ENCODE measurements around the gene METTL16.
"Not testable (repeated sequence)": the region's sequence is repeated elsewhere in the genome, so short reads cannot be mapped to it uniquely, and the experiment has no call there.

The METTL16 gene

DNA sequence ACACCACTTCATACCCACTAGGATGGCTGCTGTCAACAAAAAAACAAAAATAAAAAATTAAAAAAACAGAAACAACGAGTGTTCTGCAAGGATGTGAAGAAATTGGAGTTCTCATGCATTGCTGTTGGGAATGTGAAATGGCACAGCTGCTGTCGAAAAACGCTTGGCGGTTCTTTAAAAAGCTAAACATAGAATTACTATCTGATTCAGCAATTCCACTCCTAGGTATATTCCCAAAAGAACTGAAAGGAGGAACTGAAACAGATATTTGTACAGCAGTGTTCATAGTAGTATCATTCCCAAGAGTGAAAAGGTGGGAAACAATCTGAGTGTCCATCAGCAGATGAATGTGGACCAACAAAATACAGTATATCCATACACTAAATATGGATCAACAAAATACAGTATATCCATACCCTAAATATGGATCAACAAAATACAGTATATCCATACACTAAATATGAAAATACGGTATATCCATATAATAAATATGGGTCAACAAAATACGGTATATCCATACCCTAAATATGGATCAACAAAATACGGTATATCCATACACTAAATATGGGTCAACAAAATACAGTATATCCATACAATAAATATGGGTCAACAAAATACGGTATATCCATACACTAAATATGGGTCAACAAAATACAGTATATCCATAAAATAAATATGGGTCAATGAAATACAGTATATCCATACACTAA is 8.7 kb downstream of the METTL16 start:
- no peak for FAIRE-seq

- FAIRE-seq = no peak
Measured at GRCh38 chr17:2500446-2500845, 11.2 kb downstream of the METTL16 start.

DNA sequence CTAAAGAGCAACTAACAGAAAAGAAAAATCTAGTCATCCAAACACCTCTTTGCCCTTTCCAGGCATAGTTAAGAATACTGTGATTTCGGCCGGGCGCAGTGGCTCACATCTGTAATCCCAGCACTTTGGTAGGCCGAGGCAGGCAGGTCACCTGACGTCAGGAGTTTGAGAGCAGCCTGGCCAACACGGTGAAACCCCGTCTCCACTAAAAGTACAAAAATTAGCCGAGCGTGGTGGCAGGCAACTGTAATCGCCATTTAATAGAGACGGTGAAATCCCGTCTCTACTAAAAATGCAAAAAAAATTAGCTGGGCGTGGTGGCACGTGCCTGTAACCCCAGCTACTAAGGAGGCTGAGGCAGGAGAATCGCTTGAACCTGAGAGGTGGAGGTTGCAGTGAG is 22.4 kb downstream of the METTL16 start:
- not testable (repeated sequence) for FAIRE-seq

DNA sequence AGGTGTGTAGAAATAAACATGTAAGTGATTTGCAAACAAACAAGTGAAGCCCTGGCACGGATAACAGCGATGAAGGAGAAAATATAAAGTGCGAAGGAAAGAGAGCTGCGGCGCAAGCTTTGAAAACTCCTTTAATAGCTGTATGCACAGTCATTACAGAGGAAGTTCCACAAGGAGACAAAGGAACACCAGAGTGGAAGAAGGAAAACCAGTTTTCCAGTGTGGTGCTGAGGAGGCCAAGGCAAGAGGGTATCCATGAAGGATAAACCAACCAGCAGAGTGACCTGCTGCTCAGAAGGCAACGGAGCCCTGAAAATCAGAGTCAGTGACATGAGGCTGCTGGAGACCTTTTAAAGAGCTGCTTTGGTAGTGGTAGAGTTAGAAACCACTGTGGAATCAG is 24.4 kb downstream of the METTL16 start:
- no peak for FAIRE-seq

- not testable (repeated sequence) for FAIRE-seq
Measured at GRCh38 chr17:2486709-2487108, 25.0 kb downstream of the METTL16 start.

GRCh38 chr17:2485970-2486369 is 25.7 kb downstream of the METTL16 start:
- FAIRE-seq = no peak

GRCh38 chr17:2485543-2485942 is 26.1 kb downstream of the METTL16 start:
- no peak for FAIRE-seq

DNA sequence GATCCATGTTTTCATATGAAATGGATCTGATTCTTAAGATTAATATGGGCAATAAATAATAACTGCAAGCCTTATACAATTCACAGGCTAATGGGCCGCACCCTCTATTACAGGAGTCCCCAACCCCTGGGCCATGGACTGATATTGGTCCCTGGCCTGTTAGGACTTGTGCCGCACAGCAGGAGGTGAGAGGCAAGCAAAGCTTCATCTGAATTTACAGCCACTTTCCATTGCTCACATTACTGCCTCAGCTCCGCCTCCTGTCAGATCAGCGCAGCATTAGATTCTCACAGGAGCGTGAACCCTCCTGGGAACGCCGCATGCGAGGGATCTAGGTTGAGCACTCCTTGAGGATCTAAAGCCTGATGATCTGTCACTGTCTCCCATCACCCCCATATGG is 26.8 kb downstream of the METTL16 start:
- no peak for FAIRE-seq

GRCh38 chr17:2483084-2483483 is 28.6 kb downstream of the METTL16 start:
- no peak for FAIRE-seq

DNA sequence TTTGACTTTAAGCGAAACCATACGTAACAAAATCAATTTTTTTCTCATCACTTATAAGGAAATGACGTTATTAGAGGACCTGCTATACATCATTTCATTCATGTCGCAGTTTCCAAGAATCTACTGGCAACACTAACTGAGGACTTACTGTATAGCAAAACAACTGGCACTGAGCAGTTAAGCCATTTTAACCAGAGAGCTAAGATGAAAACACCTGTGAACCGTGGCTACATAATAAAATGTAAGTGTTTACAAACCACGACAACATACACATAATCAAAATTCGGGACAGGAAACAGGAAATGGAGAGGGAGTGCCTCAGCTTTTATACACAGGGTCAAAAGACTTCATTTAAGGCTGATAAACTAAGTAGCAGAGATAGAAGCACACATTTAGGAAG is 29.5 kb downstream of the METTL16 start:
- no peak for FAIRE-seq

DNA sequence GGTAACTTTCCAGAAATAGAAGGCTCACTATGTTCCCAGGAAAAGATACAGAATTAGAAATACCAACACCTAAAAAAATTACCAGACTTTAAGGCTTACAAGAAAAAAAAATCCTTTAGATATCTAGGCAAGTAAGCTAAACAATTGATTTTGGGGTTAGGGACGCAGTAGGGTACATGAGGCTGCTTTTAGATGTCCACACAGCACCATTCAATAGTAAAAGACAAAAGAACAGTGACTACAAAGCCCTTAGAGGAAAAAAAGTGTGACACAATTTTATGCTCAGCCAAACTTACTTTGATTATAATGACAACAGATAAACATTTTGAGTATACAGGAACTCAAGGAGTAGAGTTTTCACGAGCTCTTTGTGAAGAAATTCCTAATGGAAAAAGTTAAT is 29.9 kb downstream of the METTL16 start:
- FAIRE-seq = no peak

DNA sequence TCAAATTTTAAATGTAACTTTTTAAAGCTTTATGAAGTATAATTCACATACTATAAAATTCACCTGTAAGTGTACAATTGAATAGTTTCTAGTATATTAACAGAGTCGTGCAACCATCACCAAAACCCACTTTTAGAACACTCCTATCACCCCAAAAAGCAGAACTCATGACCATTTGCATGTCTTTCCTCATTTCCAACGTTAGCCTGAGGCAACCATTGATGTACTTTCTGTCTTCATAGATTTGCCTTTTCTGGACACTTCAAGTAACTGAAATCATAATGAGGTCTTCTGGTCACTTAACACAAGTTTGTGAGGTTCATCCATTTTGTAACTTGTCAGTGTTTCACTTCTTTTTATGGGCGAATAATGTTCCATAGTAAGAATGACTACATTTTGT is 33.2 kb downstream of the METTL16 start:
- FAIRE-seq = no peak

- no peak for FAIRE-seq
Measured at GRCh38 chr17:2475056-2475455, 36.6 kb downstream of the METTL16 start.

- FAIRE-seq = no peak
Measured at GRCh38 chr17:2474371-2474770, 37.3 kb downstream of the METTL16 start.

- no peak for FAIRE-seq
Measured at GRCh38 chr17:2468270-2468669, 43.4 kb downstream of the METTL16 start.

- FAIRE-seq = no peak
Measured at GRCh38 chr17:2466931-2467330, 44.8 kb downstream of the METTL16 start.

GRCh38 chr17:2462481-2462880 is 49.2 kb downstream of the METTL16 start:
- FAIRE-seq = no peak

- FAIRE-seq = no peak
Measured at GRCh38 chr17:2459917-2460271, 51.8 kb downstream of the METTL16 start.

DNA sequence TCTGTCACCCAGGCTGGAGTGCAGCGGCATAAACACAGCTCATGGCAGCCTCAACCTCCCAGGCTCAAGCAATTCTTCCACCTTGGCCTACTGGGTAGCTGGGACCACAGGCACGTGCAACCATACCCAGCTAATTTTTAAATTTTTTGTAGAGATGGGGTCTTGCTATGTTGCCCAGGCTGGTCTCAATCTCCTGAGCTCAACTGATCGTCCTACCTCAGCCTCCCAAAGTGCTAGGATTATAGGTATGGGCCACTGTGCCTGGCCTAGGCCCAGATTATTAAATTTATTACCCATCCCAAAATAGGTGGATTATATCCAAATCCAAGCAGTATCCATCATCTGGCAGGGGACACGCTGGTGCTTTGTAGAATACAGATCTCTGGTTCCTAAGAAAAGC is 53.8 kb downstream of the METTL16 start:
- no peak for FAIRE-seq

GRCh38 chr17:2456475-2456874 is 55.2 kb downstream of the METTL16 start:
- FAIRE-seq = no peak

- FAIRE-seq = no peak
Measured at GRCh38 chr17:2455956-2456355, 55.7 kb downstream of the METTL16 start.

DNA sequence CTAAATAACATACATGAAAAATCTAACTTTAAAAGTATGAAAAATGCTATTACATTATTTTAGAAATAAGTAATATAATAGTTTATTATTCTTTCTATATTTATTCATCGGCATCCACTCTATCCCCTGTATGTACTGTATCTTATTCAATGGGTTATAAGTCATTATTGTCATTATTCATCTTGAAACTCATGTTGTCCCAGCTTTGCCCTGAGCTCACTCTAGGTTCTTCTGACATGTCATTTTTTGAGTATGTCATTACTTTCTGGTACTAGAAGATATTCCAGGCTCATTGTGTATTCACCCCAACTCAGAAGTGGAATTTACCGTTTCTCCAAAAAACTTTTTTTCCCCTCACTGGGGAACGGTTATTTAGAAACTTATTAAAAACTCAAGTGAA is 57.8 kb downstream of the METTL16 start:
- no peak for FAIRE-seq

- FAIRE-seq = no peak
Measured at GRCh38 chr17:2453325-2453724, 58.4 kb downstream of the METTL16 start.

DNA sequence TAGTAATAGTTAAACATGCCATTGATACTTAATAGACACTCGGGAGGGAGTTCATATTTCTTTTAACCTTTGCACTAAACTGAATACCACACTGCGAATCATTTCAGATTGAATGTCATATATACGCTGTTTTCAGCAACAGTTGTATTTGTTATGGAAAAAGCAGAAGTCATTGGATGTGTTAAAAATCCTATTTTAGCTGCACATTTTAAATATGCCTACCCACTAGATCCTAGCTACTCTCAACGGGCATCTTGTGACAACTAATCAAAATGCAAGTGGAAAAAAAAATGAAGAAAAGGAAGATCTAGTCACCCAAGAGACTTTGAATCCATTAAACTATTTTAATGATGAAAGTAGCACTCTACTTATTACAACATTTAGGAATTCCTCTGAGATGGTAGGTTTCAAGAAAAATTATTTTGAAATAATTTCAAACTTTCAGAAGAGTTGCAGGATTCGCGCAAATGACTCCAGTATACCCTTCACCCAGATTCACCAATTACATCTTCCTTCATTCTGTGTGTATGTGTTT is 59.4 kb downstream of the METTL16 start:
- no peak for FAIRE-seq

- no peak for FAIRE-seq
Measured at GRCh38 chr17:2450016-2450650, 61.6 kb downstream of the METTL16 start.
